Esophagus squamous epithelium (tissue), 4 donors: ENCODE measurements around the gene CHMP1A.

Source experiments
- POLR2A ChIP-seq, 4 donors: fragments of 450-650 bp; IDR thresholded peaks; one replicate each; pipeline ENCODE4 v1.6.1; 2017; ENCODE audit warnings: antibody characterized with exemption in 4 of 4, mild to moderate bottlenecking in 4 of 4, moderate library complexity in 3 of 4
- TF ChIP-seq, protein P1 (sequence below), 6 experiments: fragments of 450-650 bp in 4 of 6; fragments of 200-600 bp in 2 of 6; sonication (generic) in 2 of 6; IDR thresholded peaks; one replicate each; pipeline ENCODE4 v1.5.1; 2016 to 2019; ENCODE audit warnings: antibody characterized with exemption in 6 of 6, mild to moderate bottlenecking in 4 of 6, moderate library complexity in 4 of 6

DNA sequence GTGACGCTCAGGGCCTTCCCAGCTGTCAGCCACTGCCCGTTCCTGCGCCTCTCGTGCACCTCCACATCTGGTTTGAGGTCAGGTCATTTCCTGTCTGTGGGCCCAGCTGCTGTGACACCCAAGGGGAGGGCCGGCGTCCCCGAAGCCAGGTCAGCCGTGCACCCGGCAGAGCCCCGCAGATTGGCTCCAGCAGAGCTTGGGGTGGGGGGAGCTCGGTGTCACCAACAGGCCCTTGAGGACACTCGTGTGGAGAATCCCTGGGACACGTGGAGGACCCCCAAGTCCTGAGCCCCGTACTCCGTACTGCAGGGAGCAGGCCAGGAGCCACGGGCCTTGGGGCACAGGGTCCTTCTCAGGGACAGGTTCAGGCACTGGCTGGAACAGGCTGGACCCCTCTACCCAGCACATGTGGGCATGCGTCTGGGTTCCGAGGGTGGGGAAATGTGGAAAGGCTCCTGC, 39.2 kb upstream of the CHMP1A start:
- TF ChIP-seq, protein P1, sequence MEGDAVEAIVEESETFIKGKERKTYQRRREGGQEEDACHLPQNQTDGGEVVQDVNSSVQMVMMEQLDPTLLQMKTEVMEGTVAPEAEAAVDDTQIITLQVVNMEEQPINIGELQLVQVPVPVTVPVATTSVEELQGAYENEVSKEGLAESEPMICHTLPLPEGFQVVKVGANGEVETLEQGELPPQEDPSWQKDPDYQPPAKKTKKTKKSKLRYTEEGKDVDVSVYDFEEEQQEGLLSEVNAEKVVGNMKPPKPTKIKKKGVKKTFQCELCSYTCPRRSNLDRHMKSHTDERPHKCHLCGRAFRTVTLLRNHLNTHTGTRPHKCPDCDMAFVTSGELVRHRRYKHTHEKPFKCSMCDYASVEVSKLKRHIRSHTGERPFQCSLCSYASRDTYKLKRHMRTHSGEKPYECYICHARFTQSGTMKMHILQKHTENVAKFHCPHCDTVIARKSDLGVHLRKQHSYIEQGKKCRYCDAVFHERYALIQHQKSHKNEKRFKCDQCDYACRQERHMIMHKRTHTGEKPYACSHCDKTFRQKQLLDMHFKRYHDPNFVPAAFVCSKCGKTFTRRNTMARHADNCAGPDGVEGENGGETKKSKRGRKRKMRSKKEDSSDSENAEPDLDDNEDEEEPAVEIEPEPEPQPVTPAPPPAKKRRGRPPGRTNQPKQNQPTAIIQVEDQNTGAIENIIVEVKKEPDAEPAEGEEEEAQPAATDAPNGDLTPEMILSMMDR (IDR thresholded peaks at IDR 0.05): no peak
- no peak for TF ChIP-seq POLR2A (IDR thresholded peaks at IDR 0.05)
